ENCODE results near the gene ABHD2.
"Not testable (repeated sequence)": the region's sequence is repeated elsewhere in the genome, so short reads cannot be mapped to it uniquely, and the experiment has no call there.

ABHD2 gene

DNA sequence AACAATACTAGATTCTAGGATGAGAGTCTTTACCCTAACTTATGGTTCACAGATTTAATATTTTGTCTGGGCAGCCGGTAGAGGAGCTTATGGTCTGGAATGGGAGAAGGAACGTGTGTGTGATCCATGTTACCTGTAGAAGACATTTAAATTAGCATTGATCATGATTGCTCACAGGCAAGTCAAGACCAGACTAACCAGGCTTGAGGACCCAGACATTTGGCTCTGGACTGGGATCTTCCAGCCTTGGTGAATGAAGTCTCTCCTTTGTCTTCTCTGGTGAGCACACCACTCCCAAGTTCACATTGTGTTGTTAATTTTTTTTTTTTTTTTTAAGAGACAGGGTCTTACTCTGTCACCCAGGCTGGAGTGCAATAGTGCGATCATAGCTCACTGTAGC, 11.7 kb downstream of the ABHD2 start:
- DNase-seq: no peak

- no peak for DNase-seq
Measured at GRCh38 chr15:89101302-89102193, 13.3 kb downstream of the ABHD2 start.

DNA sequence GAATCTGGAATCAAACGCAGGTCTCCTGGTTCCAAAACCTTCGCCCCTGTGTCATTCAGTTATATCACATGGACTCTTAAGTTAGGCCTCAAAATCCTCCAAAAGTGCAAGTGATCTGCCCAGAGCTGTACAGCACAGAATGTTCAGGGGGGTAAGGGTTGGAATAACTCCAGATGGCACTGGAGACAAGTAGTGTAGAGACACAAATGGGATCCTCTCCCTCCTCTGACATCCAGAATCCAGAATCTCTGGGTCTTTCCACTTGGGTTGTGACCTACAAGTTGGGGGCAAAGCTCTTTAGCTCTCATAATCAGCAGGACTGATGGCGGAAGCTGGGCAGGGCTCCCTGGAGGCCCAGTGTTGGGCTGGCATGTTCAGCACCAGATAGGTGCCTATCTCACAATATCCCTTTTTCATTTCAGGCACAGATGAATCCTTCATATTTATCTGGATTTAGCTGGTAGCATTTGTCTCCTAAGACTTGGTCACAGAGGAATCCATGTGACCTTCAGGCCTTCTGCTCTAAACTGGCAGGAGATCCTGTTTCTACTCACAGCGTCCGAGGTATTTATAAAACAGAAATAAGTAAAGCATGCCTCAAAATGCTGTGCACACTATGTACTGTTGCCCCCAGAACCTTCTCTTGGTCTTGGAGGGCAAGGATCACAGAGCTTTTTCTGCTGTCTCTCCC, 15.4 kb downstream of the ABHD2 start:
- DNase-seq: no peak

DNA sequence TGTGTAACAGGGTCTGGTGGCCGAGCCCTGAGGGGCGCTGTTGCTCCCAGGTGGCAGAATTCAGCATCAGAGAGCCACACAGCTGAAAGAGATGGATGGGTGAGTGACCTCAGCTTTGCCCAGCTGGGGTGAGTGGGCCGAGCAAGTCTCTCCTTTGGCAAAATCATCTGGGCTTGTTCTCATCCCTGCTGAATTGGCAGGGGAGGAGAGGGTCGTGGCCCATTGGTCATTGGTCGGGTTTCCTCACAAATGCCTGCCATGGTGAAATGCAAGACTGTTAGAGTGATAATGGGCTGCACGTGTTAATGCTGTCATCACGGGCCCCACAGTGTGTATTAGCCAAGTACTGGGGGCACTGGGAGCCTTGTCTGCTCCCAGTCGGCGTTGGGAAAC, 15.9 kb downstream of the ABHD2 start:
- no peak for DNase-seq

GRCh38 chr15:89105147-89105546, 16.9 kb downstream of the ABHD2 start:
- no peak for DNase-seq

DNA sequence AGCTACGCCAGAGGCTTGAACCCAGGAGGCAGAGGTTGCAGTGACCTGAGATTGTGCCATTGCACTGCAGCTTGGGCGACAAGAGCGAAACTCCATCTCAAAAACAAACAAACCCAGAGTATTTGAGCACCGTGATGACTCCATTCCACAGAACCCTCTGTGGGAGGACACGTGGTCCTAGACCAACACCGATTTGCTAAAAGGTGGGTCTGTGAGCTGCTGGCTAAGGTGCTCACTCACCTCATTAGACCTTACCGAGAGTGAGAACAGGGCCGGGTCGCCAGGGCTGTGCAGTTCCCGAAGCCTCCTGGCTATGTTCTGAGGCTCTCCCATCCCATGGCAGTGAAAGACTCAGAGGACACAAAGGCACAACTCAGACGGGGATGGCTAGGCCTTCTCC, 17.9 kb downstream of the ABHD2 start:
- DNase-seq: no peak

GRCh38 chr15:89107984-89108383, 19.7 kb downstream of the ABHD2 start:
- DNase-seq: no peak

GRCh38 chr15:89108835-89109234, 20.6 kb downstream of the ABHD2 start:
- no peak for DNase-seq

GRCh38 chr15:89109238-89109637, 21.0 kb downstream of the ABHD2 start:
- no peak for DNase-seq

DNA sequence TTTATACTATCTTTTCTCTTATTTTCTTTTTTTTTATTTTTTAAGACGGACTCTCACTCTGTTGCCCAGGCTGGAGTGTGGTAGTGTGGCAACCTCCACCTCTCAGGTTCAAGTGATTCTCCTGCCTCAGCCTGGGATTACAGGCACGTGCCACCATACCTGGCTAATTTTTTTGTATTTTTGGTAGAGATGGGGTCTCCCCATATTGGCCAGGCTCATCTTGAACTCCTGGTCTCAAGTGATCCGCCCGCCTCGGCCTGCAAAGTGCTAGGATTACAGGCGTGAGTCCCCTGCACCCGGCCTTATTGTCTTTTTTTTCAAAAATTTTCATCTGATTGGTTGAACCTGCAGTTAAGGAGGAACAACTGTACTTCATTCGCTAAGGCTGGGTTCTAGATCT, 21.8 kb downstream of the ABHD2 start:
- DNase-seq: no peak

DNA sequence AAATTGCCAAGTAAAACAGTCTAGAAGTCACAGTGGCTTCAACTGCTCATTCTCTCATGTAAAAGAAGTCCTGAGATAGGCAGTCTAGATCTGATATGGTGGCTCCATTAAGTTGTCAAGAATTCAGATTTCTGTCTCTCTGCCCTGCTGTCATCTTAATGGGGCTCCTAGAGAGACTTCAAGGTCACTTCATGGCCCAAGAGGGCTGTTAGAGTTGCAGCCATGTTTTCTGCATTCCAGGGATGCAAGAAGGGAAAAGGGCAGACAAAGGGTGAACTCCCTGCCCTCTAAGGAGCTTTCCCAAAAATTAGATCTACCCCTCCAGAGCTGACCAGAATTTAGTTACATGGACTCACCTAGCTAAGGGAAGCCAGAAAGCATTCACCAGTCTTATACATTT, 23.1 kb downstream of the ABHD2 start:
- DNase-seq: no peak

- no peak for DNase-seq
Measured at GRCh38 chr15:89111961-89112340, 23.7 kb downstream of the ABHD2 start.

DNA sequence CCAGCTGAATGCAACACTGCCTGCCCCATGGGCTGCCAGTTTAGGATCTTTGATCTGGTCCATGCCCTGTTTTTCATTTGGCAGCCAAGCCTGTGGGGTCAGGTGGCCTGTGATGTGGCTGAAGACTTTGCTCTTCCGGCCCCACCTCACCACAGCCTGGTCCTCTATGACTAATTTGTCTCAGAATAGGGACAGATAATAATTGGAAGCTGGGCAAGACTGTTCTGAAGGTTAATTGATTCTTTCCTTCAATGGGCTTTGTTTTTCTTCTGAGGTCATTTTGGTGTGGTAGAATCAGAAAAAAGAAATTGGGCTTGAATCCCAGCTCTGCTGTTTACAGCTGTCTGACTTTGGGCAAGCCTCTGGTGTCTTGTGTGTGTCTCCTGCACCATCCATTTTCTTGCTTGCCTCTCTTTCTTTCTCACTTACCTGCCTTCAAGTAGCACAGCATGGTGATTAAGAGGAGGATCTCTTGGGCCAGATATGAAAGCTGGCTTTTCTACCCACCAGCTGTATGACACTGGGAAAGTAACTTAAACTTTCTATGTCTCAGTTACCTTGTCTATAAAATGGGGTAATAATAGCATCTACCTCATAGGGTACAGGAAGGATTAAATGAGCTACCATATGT, 24.2 kb downstream of the ABHD2 start:
- DNase-seq: no peak

DNA sequence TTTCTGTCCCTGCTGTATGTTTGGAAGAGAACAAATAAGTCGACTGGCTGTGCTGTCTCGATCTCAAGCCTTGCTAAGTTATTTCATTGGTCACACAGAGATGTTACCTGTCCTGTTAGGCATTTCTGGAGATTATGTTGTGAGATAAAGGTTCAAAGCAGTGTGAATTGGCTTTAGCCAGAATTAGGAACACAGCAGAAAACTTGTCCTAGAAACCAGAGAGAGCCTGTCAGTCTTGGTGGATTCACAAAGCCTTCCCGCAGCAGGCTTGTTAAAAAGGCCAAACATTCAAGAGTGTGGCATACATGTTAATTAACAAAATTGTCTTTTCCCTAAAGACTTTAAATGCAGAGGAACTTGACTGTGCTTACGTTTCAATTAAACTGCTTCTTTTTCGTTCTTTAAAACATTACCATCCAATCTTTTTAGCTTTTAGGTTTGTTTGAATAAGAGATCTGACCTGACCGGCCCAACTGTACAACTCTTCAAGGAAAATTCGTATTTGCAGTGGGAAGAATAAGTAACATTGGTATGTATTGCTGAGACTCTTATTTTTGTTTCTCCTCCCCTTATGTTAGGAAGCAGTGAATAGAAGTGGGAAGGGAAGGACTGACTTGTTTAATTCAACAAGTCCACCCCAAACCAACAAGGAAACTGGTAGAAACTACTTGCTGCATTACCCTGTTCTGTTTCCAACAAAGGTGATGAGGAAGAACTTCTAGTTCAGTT, 25.2 kb downstream of the ABHD2 start:
- no peak for DNase-seq

- no peak for DNase-seq
Measured at GRCh38 chr15:89114990-89115389, 26.7 kb downstream of the ABHD2 start.

- DNase-seq: no peak
Measured at GRCh38 chr15:89115547-89115946, 27.3 kb downstream of the ABHD2 start.

DNA sequence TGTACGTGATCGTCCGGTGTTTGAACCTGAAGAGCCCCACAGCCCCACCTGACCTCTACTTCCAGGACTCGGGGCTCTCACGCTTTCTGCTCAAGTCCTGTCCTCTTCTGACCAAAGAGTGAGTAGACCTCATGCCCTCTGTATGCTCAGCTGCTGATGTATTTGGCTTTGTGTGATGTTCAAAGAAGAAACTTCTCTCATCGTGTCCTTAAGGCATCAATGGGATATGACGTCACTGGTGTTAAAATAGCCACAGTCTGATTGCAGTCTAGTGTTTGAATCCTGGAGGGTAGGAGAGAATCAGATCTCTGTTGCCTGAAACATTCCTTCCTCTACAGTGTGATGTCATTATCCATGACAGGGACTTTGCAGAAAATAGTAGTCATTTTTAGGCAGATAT, 28.1 kb downstream of the ABHD2 start:
- no peak for DNase-seq

DNA sequence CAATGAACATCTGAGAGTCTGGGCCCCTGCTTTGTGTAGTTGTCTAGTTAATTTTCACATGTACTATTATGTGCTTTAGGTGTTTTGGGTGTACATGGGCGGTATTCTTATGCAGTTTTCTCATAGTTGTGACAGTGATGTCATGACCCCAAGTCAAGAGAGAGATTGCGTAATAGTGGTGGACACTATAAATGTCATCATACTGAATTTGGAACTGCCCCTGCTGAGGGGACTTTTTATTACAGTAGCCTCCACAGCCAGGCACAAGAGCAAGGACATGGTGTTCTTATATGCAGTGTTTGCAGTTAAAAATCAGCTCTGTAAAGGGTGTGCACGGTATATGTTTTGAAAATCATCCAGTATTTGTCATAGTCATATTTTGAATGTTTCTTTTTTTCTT, 29.5 kb downstream of the ABHD2 start:
- no peak for DNase-seq

DNA sequence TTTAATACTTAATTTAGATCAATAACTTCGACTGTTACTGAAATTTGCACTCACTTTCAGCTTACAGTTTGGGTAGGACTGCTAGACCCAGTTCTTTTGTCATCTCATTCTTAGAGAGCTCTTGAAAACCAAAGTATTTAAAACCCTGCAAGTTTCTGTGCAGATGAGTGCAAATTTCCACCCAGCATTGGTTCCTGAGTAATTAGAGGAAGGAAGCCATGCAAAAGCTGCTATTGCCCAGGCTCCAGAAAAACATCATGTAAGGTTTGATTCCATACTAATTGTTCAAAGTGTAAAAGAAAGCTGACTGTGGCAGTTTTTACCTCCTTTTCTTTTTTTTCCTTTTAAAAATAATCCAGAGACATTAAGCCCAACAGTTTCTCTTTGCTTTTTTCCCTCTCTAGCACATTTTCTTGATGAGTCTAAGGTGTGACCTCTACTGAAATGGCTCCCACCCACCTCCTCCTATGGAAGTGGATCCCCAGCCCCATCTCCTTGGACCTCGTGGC, 30.3 kb downstream of the ABHD2 start:
- no peak for DNase-seq

DNA sequence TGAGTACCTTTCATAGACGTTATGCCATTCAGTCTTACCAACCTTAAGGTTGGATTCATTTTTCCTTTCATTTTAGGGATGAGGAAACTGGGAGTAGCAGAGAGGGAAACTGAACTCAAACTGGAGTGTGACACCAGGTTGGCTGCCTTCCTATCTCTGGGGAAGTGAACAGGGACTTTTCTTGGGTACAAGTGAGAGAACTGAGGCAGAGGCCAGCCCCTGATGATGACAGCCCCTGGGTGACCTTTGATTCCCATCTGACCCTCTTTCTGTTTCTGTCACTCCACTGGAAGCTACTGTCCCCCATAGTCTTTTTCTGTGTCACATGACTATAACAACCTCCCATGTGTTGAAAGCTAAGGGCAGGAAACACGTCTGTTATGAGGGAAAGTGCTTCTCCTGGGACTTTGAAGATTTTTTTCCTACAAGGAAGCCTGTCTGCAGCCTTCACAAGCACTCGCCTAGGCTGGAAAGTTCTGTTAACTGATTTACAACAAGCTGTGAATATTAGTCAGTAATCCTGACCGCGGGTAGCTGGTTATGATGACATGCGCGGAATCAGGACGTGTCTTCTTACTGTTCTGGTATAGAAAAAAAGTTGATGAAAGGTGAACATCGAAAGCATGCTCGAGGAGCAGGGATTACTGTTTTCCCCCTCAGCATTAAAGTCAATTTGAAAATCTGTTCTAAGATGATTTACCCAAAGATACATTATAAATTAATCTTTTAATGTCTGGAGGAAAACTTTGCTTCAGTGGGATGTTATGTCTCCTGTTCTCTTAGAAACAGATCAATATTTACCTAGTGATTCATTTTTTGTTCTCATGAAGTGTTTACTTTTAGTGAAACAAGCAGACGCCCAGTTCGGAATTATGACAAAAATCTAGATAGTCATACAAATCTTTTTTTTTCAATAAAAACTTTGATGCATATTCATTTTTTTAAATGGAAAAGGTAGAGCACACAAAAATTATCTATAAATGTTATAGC, 31.5 kb downstream of the ABHD2 start:
- no peak for DNase-seq

- DNase-seq: not testable (repeated sequence)
Measured at GRCh38 chr15:89120479-89121000, 32.3 kb downstream of the ABHD2 start.

DNA sequence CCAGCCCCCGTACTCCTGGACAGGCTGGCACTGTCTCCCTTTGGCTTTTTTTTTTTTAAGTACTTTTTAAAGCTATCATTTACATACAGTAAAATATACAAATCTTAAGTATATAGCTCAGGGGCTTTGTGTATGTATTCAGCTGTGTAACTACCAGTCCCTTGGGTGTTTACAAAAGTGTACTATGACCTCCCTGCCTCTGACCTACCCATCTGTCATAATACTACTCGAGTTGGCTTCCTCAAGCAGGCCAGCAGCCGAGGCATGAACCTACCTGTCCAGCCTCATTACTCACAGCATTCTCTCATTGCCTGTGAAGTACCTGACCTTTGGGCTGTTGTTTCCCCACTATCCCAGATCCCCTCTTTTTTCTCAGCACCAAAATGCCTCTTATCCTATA, 33.2 kb downstream of the ABHD2 start:
- no peak for DNase-seq

Data from activated CD4-positive, CD25-positive, alpha-beta regulatory T cell treated with anti-CD3 and anti-CD28 coated beads, Interleukin-2, amount 50 U/mL, for 72 hours (primary cell).